HCT116 (cell line): ENCODE measurements around the gene NGEF.

Experiments
- CTCF ChIP-seq, 3 experiments: fragments of 200-600 bp in 1 of 3; sonication (generic) in 1 of 3; IDR thresholded peaks in 2 of 3; conservative IDR thresholded peaks in 1 of 3; 2 replicates each; pipeline ENCODE4 v1.5.1; 2012 to 2017; ENCODE audit warnings: low read depth in 2 of 3, low read length in 2 of 3, antibody characterized with exemption in 1 of 3, borderline replicate concordance in 1 of 3, control low read depth in 1 of 3, mild to moderate bottlenecking in 1 of 3, mixed read lengths in 1 of 3, mixed run types in 1 of 3, moderate library complexity in 1 of 3; ENCODE audit not compliant: insufficient read depth in 1 of 3
- RAD21 ChIP-seq: IDR thresholded peaks from 2 replicates; pipeline ENCODE4 v1.6.1; 2012; ENCODE audit warnings: low read depth, mild to moderate bottlenecking
- REST ChIP-seq: IDR thresholded peaks from 2 replicates; pipeline ENCODE4 v1.6.1; 2012; ENCODE audit warnings: low read depth

GRCh38 chr2:232986155-232986554, 26.9 kb downstream of the NGEF start:
- no peak for TF ChIP-seq REST
- TF ChIP-seq CTCF (IDR thresholded peaks at IDR 0.05 in 2 of 3, conservative IDR thresholded peaks at IDR 0.05 in 1 of 3; ENCODE audit: borderline replicate concordance in 1 of 3, insufficient read depth in 1 of 3, low read depth in 2 of 3, low read length in 2 of 3): no peak
- TF ChIP-seq RAD21: no peak
